B cell (primary cell): ENCODE results near the gene TSPAN32. TPM values are rescaled to one million over a fixed set of nuclear protein-coding genes. Genes with fewer than 3 reads are reported as not detected.
A peak's percentile ranks its signal among the peaks of the same experiment; 100 is the strongest.

Experiments
- ATAC-seq: fragments of 200-7000 bp; cut with Tn5 transposase; one replicate; pipeline ENCODE4 v1.10.0; 2021; ENCODE audit warnings: low read depth, mild to moderate bottlenecking, moderate number of reproducible peaks, moderate library complexity
- CTCF ChIA-PET: fragments of 350-600 bp; sonication (Branson Sonifier 250); formaldehyde crosslinking; loops from one replicate; lab custom pipeline; 2021; ENCODE audit warnings: antibody characterized with exemption, inconsistent platforms; lab: Charles Lee
- POLR2A ChIA-PET: fragments of 350-600 bp; sonication (Branson Sonifier 250); formaldehyde crosslinking; loops from one replicate; lab custom pipeline; 2021; ENCODE audit warnings: antibody characterized with exemption; lab: Charles Lee
- DNase-seq: peaks from one replicate; pipeline ENCODE4 v3.0.0; 2013
- H2AFZ ChIP-seq: 2 replicates; pipeline ENCODE4 v1.6.1; 2012; ENCODE audit warnings: mild to moderate bottlenecking, low read depth, low read length; ENCODE audit not compliant: insufficient read depth, poor library complexity, severe bottlenecking
- H3K27ac ChIP-seq, 2 donors: 1 replicate in 1 of 2; 2 replicates in 1 of 2; pipeline ENCODE4 v1.5.1; 2012 to 2013; ENCODE audit warnings: low read length in 2 of 2, mild to moderate bottlenecking in 2 of 2, moderate library complexity in 1 of 2
- H3K27me3 ChIP-seq, 4 experiments: fragments of 200-600 bp in 1 of 4; sonication (generic) in 1 of 4; replicated peaks in 1 of 4; 1 replicate in 2 of 4; 2 replicates in 2 of 4; pipeline versions ENCODE4 v1.6.1 to v1.7.0; 2013 to 2016; ENCODE audit warnings: low read length in 3 of 4, mild to moderate bottlenecking in 2 of 4, mixed read lengths in 1 of 4, moderate library complexity in 1 of 4; ENCODE audit not compliant: insufficient read depth in 4 of 4, control insufficient read depth in 3 of 4; ENCODE audit errors: control extremely low read depth in 1 of 4
- H3K36me3 ChIP-seq, 2 experiments: replicated peaks in 1 of 2; 1 replicate in 1 of 2; 2 replicates in 1 of 2; pipeline versions ENCODE4 v1.6.1 to v1.7.1; 2013; ENCODE audit warnings: low read length in 1 of 2; ENCODE audit not compliant: insufficient read depth in 2 of 2, control insufficient read depth in 1 of 2; ENCODE audit errors: control extremely low read depth in 1 of 2, extremely low read depth in 1 of 2
- H3K4me1 ChIP-seq, 2 donors: fragments of 200-600 bp in 1 of 2; sonication (generic) in 1 of 2; 1 replicate in 1 of 2; 2 replicates in 1 of 2; pipeline versions ENCODE4 v1.5.1 to v1.6.1; 2013 to 2017; ENCODE audit warnings: low read length in 2 of 2; ENCODE audit not compliant: control insufficient read depth in 2 of 2, insufficient read depth in 2 of 2
- H3K4me2 ChIP-seq: replicated peaks from 2 replicates; pipeline ENCODE3; 2012; ENCODE audit warnings: mild to moderate bottlenecking, low read depth, low read length; ENCODE audit not compliant: poor library complexity, severe bottlenecking
- H3K4me3 ChIP-seq, 5 experiments: fragments of 200-600 bp in 1 of 5; sonication (generic) in 1 of 5; 1 replicate in 3 of 5; 2 replicates in 2 of 5; pipeline versions ENCODE4 v1.5.1 to v1.7.0; 2011 to 2016; ENCODE audit warnings: low read length in 4 of 5, mild to moderate bottlenecking in 4 of 5, low read depth in 2 of 5, control low read depth in 1 of 5, moderate library complexity in 1 of 5; ENCODE audit not compliant: insufficient read depth in 1 of 5; ENCODE audit errors: control extremely low read depth in 1 of 5, extremely low read depth in 1 of 5
- H3K79me2 ChIP-seq: fragments of 200-600 bp; sonication (generic); one replicate; pipeline ENCODE4 v1.6.0; 2016; ENCODE audit warnings: low read length; ENCODE audit not compliant: control insufficient read depth, insufficient read depth
- H3K9ac ChIP-seq: fragments of 200-600 bp; sonication (generic); 2 replicates; pipeline ENCODE4 v1.6.1; 2017; ENCODE audit warnings: mild to moderate bottlenecking, low read length, moderate library complexity
- H3K9me3 ChIP-seq, 3 donors: one replicate each; pipeline versions ENCODE4 v1.6.1 to v1.7.1; 2013; ENCODE audit warnings: low read length in 2 of 3; ENCODE audit not compliant: control insufficient read depth in 2 of 3, insufficient read depth in 1 of 3; ENCODE audit errors: control extremely low read depth in 1 of 3
- H4K20me1 ChIP-seq: 2 replicates; pipeline ENCODE4 v1.6.0; 2012; ENCODE audit warnings: mild to moderate bottlenecking, low read length; ENCODE audit not compliant: insufficient read depth, control insufficient read depth, poor library complexity, severe bottlenecking
- H3K27ac Mint-ChIP-seq: one replicate; pipeline ENCODE4 v1.8.0; 2021; ENCODE audit warnings: mixed read lengths
- H3K27me3 Mint-ChIP-seq: one replicate; pipeline ENCODE4 v1.8.0; 2021; ENCODE audit warnings: mixed read lengths
- H3K4me1 Mint-ChIP-seq: one replicate; pipeline ENCODE4 v1.8.0; 2021; ENCODE audit warnings: mixed read lengths
- H3K4me3 Mint-ChIP-seq: one replicate; pipeline ENCODE4 v1.8.0; 2021; ENCODE audit warnings: mixed read lengths
- H3K9me3 Mint-ChIP-seq: one replicate; pipeline ENCODE4 v1.8.0; 2022; ENCODE audit warnings: mixed read lengths; ENCODE audit not compliant: insufficient read depth
- EZH2 ChIP-seq: IDR thresholded peaks from 2 replicates; pipeline ENCODE4 v1.6.1; 2012; ENCODE audit warnings: borderline replicate concordance, low read depth, mild to moderate bottlenecking, moderate library complexity, low read length; ENCODE audit not compliant: insufficient read depth, poor library complexity, severe bottlenecking
- WGBS: methylation state at CpG from one replicate; pipeline ENCODE4 v1.1.5; 2013; ENCODE audit warnings: missing lambda C conversion rate; ENCODE audit not compliant: insufficient coverage; 5-methylcytosine and 5-hydroxymethylcytosine counted together
- intact Hi-C: fragments of 100-400 bp; cut with micrococcal nuclease; formaldehyde crosslinking; loops from one replicate; pipeline ENCODE4 v1.10.0; 2022
- polyA plus RNA-seq: library from polyadenylated mRNA; depleted of rRNA; stranded (reverse); fragments of >200 nt; gene quantifications from 2 replicates; pipeline ENCODE4 v1.2.3, GENCODE V29; 2012
- total RNA-seq, 2 donors: library from RNA; stranded (reverse); fragments of 120-200 nt in 1 of 2; gene quantifications; 1 replicate in 1 of 2; 2 replicates in 1 of 2; pipeline versions ENCODE4 v1.2.3 to v1.2.4, GENCODE V29; 2013 to 2022
- TF ChIP-seq, protein P1 (sequence below): fragments of 200-600 bp; IDR thresholded peaks from one replicate; pipeline ENCODE4 v1.8.0; 2022; ENCODE audit warnings: antibody characterized with exemption, mild to moderate bottlenecking

TSPAN32 gene
- total and polyA plus RNA-seq, 2 donors (not counting 1 experiment from before 2014, with no cell fraction given) = 22.2 to 75.9 TPM

DNA sequence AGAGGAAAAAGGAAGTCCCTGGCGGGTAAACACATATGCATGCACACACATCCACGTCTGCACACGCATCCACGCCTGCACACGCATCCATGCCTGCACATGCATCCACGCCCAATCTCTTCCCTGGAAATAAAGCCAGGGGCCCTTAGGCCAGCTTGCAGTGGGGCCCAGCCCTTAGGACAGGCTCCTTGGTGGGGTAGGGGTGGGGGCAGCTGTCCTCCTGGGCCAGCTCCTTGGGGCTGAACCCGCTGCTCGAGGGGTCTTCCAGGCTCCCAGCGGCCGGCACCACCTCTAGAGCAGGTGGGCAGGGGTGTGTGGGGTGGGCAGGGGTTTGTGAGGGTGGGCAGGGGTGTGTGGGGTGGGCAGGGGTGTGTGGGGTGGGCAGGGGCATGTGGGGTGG is 2.0 kb upstream of the TSPAN32 start:
- TF ChIP-seq, protein P1, sequence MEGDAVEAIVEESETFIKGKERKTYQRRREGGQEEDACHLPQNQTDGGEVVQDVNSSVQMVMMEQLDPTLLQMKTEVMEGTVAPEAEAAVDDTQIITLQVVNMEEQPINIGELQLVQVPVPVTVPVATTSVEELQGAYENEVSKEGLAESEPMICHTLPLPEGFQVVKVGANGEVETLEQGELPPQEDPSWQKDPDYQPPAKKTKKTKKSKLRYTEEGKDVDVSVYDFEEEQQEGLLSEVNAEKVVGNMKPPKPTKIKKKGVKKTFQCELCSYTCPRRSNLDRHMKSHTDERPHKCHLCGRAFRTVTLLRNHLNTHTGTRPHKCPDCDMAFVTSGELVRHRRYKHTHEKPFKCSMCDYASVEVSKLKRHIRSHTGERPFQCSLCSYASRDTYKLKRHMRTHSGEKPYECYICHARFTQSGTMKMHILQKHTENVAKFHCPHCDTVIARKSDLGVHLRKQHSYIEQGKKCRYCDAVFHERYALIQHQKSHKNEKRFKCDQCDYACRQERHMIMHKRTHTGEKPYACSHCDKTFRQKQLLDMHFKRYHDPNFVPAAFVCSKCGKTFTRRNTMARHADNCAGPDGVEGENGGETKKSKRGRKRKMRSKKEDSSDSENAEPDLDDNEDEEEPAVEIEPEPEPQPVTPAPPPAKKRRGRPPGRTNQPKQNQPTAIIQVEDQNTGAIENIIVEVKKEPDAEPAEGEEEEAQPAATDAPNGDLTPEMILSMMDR = no peak
- no peak for TF ChIP-seq EZH2
- Mint-ChIP-seq H3K27ac (peak overlapping the region; percentile 88), H3K9me3 (no peaks in the 10 kb centered on the region), H3K4me1 (peaks cover 61% of the 10 kb centered on the region), H3K4me3 (peak overlapping the region; percentile 50), H3K27me3 (no peaks in the 10 kb centered on the region)
- Histone ChIP-seq H3K27ac (no peak overlapping the region), H3K4me1 (peaks cover 56 to 64% of the 10 kb centered on the region in 2 donors), H4K20me1 (no peaks in the 10 kb centered on the region), H3K79me2 (peaks cover 23% of the 10 kb centered on the region), H3K4me3 (peak overlapping the region in 2 of 5 experiments; percentile 19 to 44), H2AFZ (no peak overlapping the region), H3K4me2 (peak overlapping the region; percentile 75), H3K36me3 (peaks cover 3 to 7% of the 10 kb centered on the region in 2 experiments), H3K27me3 (no peaks in the 10 kb centered on the region), H3K9ac (no peak overlapping the region), H3K9me3 (no peaks in the 10 kb centered on the region)
- ATAC-seq (no peak), DNase-seq (no peak)
- 100% methylated on average over 1 of the region's 10 CpGs for WGBS
- POLR2A ChIA-PET = interaction anchor here (0.6 to 1.1 kb wide), 3 partner anchors 25 to 449 kb away, joined by 3 to 12 read pairs (median 3); no protein-coding TSS in a partner anchor
- intact Hi-C loops = loop anchor here (1.0 to 5.0 kb wide), 5 partner anchors 29 to 588 kb away; partner anchors contain the start of genes ASCL2 and CDKN1C
- CTCF ChIA-PET = interaction anchor here (1.0 to 15.0 kb wide), 5 partner anchors 101 to 149 kb away, joined by 5 to 583 read pairs (median 10); partner anchors contain the start of gene TSSC4

DNA sequence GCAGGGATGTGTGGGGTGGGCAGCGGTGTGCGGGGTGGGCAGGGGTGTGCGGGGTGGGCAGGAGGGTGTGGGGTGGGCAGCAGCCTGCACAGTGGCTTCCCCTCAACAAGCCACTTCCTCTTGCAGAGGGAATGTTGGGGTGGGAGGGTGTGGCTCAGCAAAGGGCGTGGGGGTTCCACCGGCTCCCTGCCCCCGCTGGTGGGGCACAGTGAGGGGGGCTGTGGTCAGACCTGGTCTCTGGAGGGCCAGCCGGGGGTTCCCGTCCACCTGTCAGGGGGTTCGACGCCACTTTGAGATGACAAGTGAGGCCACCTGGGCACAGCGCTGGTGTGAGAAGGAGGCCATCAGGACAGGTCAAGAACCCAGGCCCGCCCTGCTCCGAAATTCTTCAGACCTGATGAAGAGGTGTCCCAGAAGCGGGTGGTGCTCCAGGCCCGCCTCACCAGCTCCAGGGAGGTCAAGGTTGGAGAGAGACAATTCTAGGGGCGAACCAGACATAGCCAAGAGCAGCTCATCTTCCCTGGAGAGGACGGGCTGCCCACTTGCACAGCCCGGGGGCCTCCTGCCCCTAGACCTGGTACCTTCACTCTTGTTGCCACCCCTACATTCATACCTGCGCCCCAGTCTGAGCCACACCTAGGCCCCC is 1.4 kb upstream of the TSPAN32 start:
- peak; percentile 67 for DNase-seq
- Mint-ChIP-seq H3K4me1 (peaks cover 65% of the 10 kb centered on the region), H3K9me3 (no peaks in the 10 kb centered on the region), H3K4me3 (peak overlapping the region; percentile 92), H3K27me3 (no peaks in the 10 kb centered on the region), H3K27ac (peak overlapping the region; percentile 98)
- H4K20me1 ChIP-seq = no peaks in the 10 kb centered on the region
- no peak for TF ChIP-seq EZH2
- TF ChIP-seq, protein P1 = no peak
- ATAC-seq = peak; percentile 59
- H3K9ac ChIP-seq = peak overlapping the region; percentile 54
- H3K9me3 ChIP-seq = no peaks in the 10 kb centered on the region
- H3K4me2 ChIP-seq = peak overlapping the region; percentile 79
- peak overlapping the region; percentile 65 to 88 for H3K27ac ChIP-seq
- H3K79me2 ChIP-seq = peaks cover 27% of the 10 kb centered on the region
- intact Hi-C loops = loop anchor here (5.0 kb wide), 2 partner anchors 227 to 587 kb away; partner anchors contain the start of gene CDKN1C
- 12% methylated on average over 14 of the region's 19 CpGs for WGBS
- H3K27me3 ChIP-seq = no peaks in the 10 kb centered on the region
- H3K36me3 ChIP-seq = peaks cover 3 to 7% of the 10 kb centered on the region in 2 experiments
- ChIA-PET CTCF (interaction anchor here (0.6 to 15.0 kb wide), 6 partner anchors 31 to 118 kb away, joined by 3 to 583 read pairs (median 4); partner anchors contain the start of gene TSSC4), POLR2A (interaction anchor here (0.8 to 1.1 kb wide), 4 partner anchors 32 to 101 kb away, joined by 3 read pairs; partner anchors contain the start of gene TSSC4)
- H2AFZ ChIP-seq = peak overlapping the region; percentile 65
- peaks cover 63 to 70% of the 10 kb centered on the region in 2 donors for H3K4me1 ChIP-seq
- H3K4me3 ChIP-seq = peak overlapping the region; percentile 41 to 65 (median 54)
